Fibroblast of pulmonary artery (primary cell): ENCODE results near the gene CLEC12A.
"Not testable (repeated sequence)": the region's sequence is repeated elsewhere in the genome, so short reads cannot be mapped to it uniquely, and the experiment has no call there.

Experiments used
- DNase-seq: peaks from one replicate; pipeline ENCODE4 v3.0.0-alpha.2; 2010; ENCODE audit warnings: low read depth
- H3K4me3 ChIP-seq: replicated peaks from 2 replicates; pipeline ENCODE4 v1.5.1; 2011; ENCODE audit warnings: low read depth, mild to moderate bottlenecking, control low read depth, low read length, moderate library complexity
- CTCF ChIP-seq: IDR thresholded peaks from 2 replicates; pipeline ENCODE4 v1.5.1; 2011; ENCODE audit warnings: mild to moderate bottlenecking, control low read depth, low read length, inconsistent platforms; ENCODE audit errors: missing control alignments

The CLEC12A gene

DNA sequence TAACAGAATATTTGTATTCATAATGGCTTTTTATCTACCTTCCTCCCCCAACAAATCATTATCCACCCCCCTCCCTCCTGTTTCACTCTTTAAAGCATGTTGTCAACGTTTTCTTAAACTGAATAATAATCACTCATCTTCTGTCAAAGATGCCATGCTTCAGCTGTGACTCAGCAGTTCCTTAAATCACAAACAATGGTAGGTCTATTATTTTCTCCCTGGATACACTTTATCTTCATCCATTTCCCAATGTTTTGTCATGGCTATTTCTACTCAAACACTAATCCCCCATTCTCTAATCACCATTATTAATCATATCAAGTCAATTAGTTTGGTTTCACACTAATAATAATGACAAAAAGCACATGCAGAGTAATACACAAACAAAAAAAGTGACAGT lies 45.7 kb downstream of the CLEC12A start:
- TF ChIP-seq CTCF: no peak
- peak; percentile 69 for DNase-seq

DNA sequence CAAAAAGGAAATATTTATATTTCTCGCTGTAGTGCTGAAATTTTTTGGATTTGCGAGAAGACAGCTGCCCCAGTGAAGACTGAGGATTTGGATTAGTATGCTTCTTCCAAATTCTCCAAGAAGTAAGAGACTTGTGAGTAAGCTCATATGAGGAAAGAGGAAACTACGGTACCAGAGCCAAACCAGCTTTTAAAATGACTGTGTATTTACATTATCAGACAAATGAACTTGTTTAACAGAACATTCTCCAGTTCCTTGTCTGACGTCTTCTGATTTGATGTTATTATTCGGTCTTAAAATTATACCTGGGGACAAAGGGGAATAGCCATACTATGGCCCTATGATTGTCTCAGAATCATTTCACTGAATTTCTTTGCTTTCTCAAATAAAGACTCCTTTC lies 47.2 kb downstream of the CLEC12A start:
- TF ChIP-seq CTCF: no peak
- H3K4me3 ChIP-seq: no peak overlapping the region
- DNase-seq: peak; percentile 46

More for the DNA sequence above, 45.7 kb downstream of the CLEC12A start:
- H3K4me3 ChIP-seq: no peak overlapping the region

- no peak for DNase-seq
- no peak overlapping the region for H3K4me3 ChIP-seq
- no peak for TF ChIP-seq CTCF
Observed at GRCh38 chr12:10021342-10021741, 50.1 kb downstream of the CLEC12A start.

GRCh38 chr12:10025236-10025635 lies 54.0 kb downstream of the CLEC12A start:
- H3K4me3 ChIP-seq: no peak overlapping the region
- no peak for TF ChIP-seq CTCF
- no peak for DNase-seq

GRCh38 chr12:10026666-10027065 lies 55.5 kb downstream of the CLEC12A start:
- H3K4me3 ChIP-seq, DNase-seq: not testable (repeated sequence)

- DNase-seq: no peak
- TF ChIP-seq CTCF: no peak
- no peak overlapping the region for H3K4me3 ChIP-seq
Observed at GRCh38 chr12:10027311-10027710, 56.1 kb downstream of the CLEC12A start.

- TF ChIP-seq CTCF: no peak
- no peak overlapping the region for H3K4me3 ChIP-seq
- peak; percentile 32 for DNase-seq
Observed at GRCh38 chr12:10027721-10028120, 56.5 kb downstream of the CLEC12A start.

DNA sequence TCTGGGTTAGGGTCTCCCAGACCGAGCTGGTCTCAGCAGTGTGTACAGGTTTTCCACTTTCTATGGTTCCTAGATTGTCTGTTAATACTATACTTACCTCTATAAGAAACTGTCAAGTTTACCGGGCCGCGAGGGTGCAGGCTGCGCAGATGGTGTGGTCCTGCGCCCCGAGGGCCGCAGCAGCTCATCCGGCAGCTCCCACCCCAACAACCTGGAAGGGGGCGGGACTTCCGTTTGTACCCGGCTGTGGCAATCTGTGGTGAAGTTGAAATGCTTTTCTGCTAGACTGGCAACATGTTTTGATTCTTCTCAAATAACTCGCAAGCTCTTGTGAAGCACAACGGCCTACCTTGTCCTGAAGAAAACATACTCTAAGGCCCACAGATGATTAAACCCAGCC lies 59.2 kb downstream of the CLEC12A start, which contains the start of gene CLEC9A:
CLEC9A (plus strand) TSS at position 237 of the 400 bp plus-strand sequence. CDS start 22,006 bp downstream, outside the sequence.
- H3K4me3 ChIP-seq: no peak within 1 kb of the TSS
- no peak for DNase-seq
- TF ChIP-seq CTCF: no peak
